WTC11 (cell line): Measurements from ENCODE around the gene LRRC38.

Source experiments
- ATF3 ChIP-seq: sonication (generic); formaldehyde crosslinking; conservative IDR thresholded peaks from 2 replicates; pipeline ENCODE4 v1.8.1; 2022; ENCODE audit warnings: mild to moderate bottlenecking, missing genetic modification reagents
- CREB1 ChIP-seq: sonication (generic); formaldehyde crosslinking; IDR thresholded peaks from 2 replicates; pipeline ENCODE4 v1.8.0; 2023; ENCODE audit warnings: mild to moderate bottlenecking, missing genetic modification reagents
- CTCF ChIP-seq: fragments of 200-600 bp; IDR thresholded peaks from 2 replicates; pipeline ENCODE4 v1.8.0; 2022; ENCODE audit warnings: antibody characterized with exemption
- GABPB1 ChIP-seq: sonication (generic); formaldehyde crosslinking; IDR thresholded peaks from 2 replicates; pipeline ENCODE4 v1.8.1; 2023; ENCODE audit warnings: mild to moderate bottlenecking, missing genetic modification reagents
- IRF2 ChIP-seq: sonication (generic); formaldehyde crosslinking; IDR thresholded peaks from 2 replicates; pipeline ENCODE4 v1.8.0; 2022; ENCODE audit warnings: low read depth, missing genetic modification reagents, borderline replicate concordance
- MAX ChIP-seq: sonication (generic); formaldehyde crosslinking; IDR thresholded peaks from 2 replicates; pipeline ENCODE4 v1.8.0; 2022; ENCODE audit warnings: mild to moderate bottlenecking, missing genetic modification reagents
- SP1 ChIP-seq: sonication (generic); formaldehyde crosslinking; conservative IDR thresholded peaks from 2 replicates; pipeline ENCODE4 v1.8.1; 2022; ENCODE audit warnings: missing genetic modification reagents
- TEAD4 ChIP-seq: sonication (generic); formaldehyde crosslinking; IDR thresholded peaks from 2 replicates; pipeline ENCODE4 v1.8.0; 2022; ENCODE audit warnings: mild to moderate bottlenecking, missing genetic modification reagents
- TP53 ChIP-seq: sonication (generic); formaldehyde crosslinking; IDR thresholded peaks from 2 replicates; pipeline ENCODE4 v1.8.1; 2023; ENCODE audit warnings: mild to moderate bottlenecking, missing genetic modification reagents
- TF ChIP-seq, protein P1 (sequence below): sonication (generic); formaldehyde crosslinking; conservative IDR thresholded peaks from 2 replicates; pipeline ENCODE4 v1.8.1; 2023; ENCODE audit warnings: mild to moderate bottlenecking, low read depth, missing genetic modification reagents, moderate library complexity
- TF ChIP-seq, protein P2 (sequence below): sonication (generic); formaldehyde crosslinking; IDR thresholded peaks from 2 replicates; pipeline ENCODE4 v1.8.1; 2023; ENCODE audit warnings: mild to moderate bottlenecking, missing genetic modification reagents, moderate library complexity
- TF ChIP-seq, protein P3 (sequence below): sonication (generic); formaldehyde crosslinking; IDR thresholded peaks from 2 replicates; pipeline ENCODE4 v1.8.0; 2022; ENCODE audit warnings: mild to moderate bottlenecking, missing genetic modification reagents
- TF ChIP-seq, protein P4 (sequence below): fragments of 250-450 bp; sonication (Bioruptor Pico); IDR thresholded peaks from 2 replicates; pipeline ENCODE4 v1.9.0; 2021; ENCODE audit warnings: moderate library complexity, mild to moderate bottlenecking, inconsistent platforms, borderline replicate concordance

- TF ChIP-seq CTCF (no peak), GABPB1 (no peak), TEAD4 (no peak), ATF3 (CRISPR knock-in tag) (no peak), IRF2 (CRISPR knock-in tag) (no peak), CREB1 (CRISPR knock-in tag) (no peak), MAX (CRISPR knock-in tag) (no peak), TP53 (no peak), SP1 (CRISPR knock-in tag) (no peak)
- TF ChIP-seq, protein P1, sequence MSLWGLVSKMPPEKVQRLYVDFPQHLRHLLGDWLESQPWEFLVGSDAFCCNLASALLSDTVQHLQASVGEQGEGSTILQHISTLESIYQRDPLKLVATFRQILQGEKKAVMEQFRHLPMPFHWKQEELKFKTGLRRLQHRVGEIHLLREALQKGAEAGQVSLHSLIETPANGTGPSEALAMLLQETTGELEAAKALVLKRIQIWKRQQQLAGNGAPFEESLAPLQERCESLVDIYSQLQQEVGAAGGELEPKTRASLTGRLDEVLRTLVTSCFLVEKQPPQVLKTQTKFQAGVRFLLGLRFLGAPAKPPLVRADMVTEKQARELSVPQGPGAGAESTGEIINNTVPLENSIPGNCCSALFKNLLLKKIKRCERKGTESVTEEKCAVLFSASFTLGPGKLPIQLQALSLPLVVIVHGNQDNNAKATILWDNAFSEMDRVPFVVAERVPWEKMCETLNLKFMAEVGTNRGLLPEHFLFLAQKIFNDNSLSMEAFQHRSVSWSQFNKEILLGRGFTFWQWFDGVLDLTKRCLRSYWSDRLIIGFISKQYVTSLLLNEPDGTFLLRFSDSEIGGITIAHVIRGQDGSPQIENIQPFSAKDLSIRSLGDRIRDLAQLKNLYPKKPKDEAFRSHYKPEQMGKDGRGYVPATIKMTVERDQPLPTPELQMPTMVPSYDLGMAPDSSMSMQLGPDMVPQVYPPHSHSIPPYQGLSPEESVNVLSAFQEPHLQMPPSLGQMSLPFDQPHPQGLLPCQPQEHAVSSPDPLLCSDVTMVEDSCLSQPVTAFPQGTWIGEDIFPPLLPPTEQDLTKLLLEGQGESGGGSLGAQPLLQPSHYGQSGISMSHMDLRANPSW (CRISPR knock-in tag): no peak
- TF ChIP-seq, protein P2, sequence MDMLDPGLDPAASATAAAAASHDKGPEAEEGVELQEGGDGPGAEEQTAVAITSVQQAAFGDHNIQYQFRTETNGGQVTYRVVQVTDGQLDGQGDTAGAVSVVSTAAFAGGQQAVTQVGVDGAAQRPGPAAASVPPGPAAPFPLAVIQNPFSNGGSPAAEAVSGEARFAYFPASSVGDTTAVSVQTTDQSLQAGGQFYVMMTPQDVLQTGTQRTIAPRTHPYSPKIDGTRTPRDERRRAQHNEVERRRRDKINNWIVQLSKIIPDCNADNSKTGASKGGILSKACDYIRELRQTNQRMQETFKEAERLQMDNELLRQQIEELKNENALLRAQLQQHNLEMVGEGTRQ (CRISPR knock-in tag): no peak
- TF ChIP-seq, protein P3, sequence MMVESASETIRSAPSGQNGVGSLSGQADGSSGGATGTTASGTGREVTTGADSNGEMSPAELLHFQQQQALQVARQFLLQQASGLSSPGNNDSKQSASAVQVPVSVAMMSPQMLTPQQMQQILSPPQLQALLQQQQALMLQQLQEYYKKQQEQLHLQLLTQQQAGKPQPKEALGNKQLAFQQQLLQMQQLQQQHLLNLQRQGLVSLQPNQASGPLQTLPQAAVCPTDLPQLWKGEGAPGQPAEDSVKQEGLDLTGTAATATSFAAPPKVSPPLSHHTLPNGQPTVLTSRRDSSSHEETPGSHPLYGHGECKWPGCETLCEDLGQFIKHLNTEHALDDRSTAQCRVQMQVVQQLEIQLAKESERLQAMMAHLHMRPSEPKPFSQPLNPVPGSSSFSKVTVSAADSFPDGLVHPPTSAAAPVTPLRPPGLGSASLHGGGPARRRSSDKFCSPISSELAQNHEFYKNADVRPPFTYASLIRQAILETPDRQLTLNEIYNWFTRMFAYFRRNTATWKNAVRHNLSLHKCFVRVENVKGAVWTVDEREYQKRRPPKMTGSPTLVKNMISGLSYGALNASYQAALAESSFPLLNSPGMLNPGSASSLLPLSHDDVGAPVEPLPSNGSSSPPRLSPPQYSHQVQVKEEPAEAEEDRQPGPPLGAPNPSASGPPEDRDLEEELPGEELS: no peak
- TF ChIP-seq, protein P4, sequence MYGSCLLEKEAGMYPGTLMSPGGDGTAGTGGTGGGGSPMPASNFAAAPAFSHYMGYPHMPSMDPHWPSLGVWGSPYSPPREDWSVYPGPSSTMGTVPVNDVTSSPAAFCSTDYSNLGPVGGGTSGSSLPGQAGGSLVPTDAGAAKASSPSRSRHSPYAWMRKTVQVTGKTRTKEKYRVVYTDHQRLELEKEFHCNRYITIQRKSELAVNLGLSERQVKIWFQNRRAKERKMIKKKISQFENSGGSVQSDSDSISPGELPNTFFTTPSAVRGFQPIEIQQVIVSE (CRISPR knock-in tag): no peak
Measured at GRCh38 chr1:13536571-13536970, 22.8 kb upstream of the LRRC38 start.
